Measurements from ENCODE around the gene CLN5.

The CLN5 gene

GRCh38 chr13:77053192-77053591 lies 61.3 kb downstream of the CLN5 start:
- in situ Hi-C loops (cut with MboI; ENCODE audit: low pct_unique_long_range_greater_than_20kb, low sequenced_read_pairs, unreplicated experiment): no loop called here
- TF ChIP-seq CTCF (IDR thresholded peaks at IDR 0.05; ENCODE audit: extremely low read depth, insufficient read depth, missing control alignments): no peak
- DNase-seq (ENCODE audit: low spot score): no peak

Measured in GM13977 (cell line).